DOHH2 (cell line): ENCODE data around the gene NFX1.

Experiments
- H3F3A ChIP-seq: fragments of 200-600 bp; sonication (generic), shearing (Covaris generic); 2 replicates; pipeline ENCODE4 v1.6.0; 2016; ENCODE audit warnings: antibody characterized with exemption, mild to moderate bottlenecking; ENCODE audit not compliant: control insufficient read depth, insufficient read depth
- H3K27ac ChIP-seq: fragments of 200-600 bp; sonication (generic); 2 replicates; pipeline ENCODE4 v1.5.1; 2014; ENCODE audit warnings: low read depth, mild to moderate bottlenecking, low read length, moderate library complexity
- H3K27me3 ChIP-seq: fragments of 200-600 bp; sonication (generic); 2 replicates; pipeline ENCODE4 v1.6.1; 2014; ENCODE audit warnings: mild to moderate bottlenecking, low read length, mixed read lengths; ENCODE audit not compliant: control insufficient read depth
- H3K36me3 ChIP-seq: fragments of 200-600 bp; sonication (generic); 2 replicates; pipeline ENCODE4 v1.6.1; 2014; ENCODE audit warnings: mild to moderate bottlenecking, low read length, moderate library complexity, mixed read lengths; ENCODE audit not compliant: control insufficient read depth
- H3K4me1 ChIP-seq: fragments of 200-600 bp; sonication (generic); 2 replicates; pipeline ENCODE4 v1.6.1; 2014; ENCODE audit warnings: mild to moderate bottlenecking, low read length, mixed read lengths; ENCODE audit not compliant: control insufficient read depth
- H3K4me2 ChIP-seq: fragments of 200-600 bp; sonication (generic); 2 replicates; pipeline ENCODE4 v1.6.0; 2014; ENCODE audit warnings: mild to moderate bottlenecking, low read length, moderate library complexity
- H3K4me3 ChIP-seq: fragments of 200-600 bp; sonication (generic); 2 replicates; pipeline ENCODE4 v1.5.1; 2014; ENCODE audit warnings: mild to moderate bottlenecking, low read length, mixed read lengths
- H3K79me2 ChIP-seq: fragments of 200-600 bp; sonication (generic); 2 replicates; pipeline ENCODE4 v1.6.1; 2014; ENCODE audit warnings: mild to moderate bottlenecking, low read length, mixed read lengths; ENCODE audit not compliant: control insufficient read depth
- H3K9me2 ChIP-seq: fragments of 200-600 bp; sonication (generic); replicated peaks from 2 replicates; pipeline ENCODE4 v1.6.1; 2014; ENCODE audit warnings: mild to moderate bottlenecking, low read length, mixed read lengths; ENCODE audit not compliant: control insufficient read depth
- H3K9me3 ChIP-seq: fragments of 200-600 bp; sonication (generic); 2 replicates; pipeline ENCODE4 v1.6.1; 2014; ENCODE audit warnings: antibody characterized with exemption, low read length, mixed read lengths; ENCODE audit not compliant: control insufficient read depth, insufficient read depth
- H4K20me1 ChIP-seq: fragments of 200-600 bp; sonication (generic); 2 replicates; pipeline ENCODE4 v1.6.0; 2014; ENCODE audit warnings: low read depth, mild to moderate bottlenecking, antibody characterized with exemption, low read length, moderate library complexity; ENCODE audit not compliant: control insufficient read depth, insufficient read depth
- CTCF ChIP-seq: fragments of 200-600 bp; sonication (generic); IDR thresholded peaks from one replicate; pipeline ENCODE4 v1.5.1; 2014; ENCODE audit warnings: antibody characterized with exemption, mild to moderate bottlenecking, low read depth, low read length; ENCODE audit not compliant: poor library complexity, severe bottlenecking
- EZH2phosphoT487 ChIP-seq: fragments of 200-600 bp; sonication (generic); IDR thresholded peaks from 2 replicates; pipeline ENCODE4 v1.6.1; 2017; ENCODE audit warnings: borderline replicate concordance, mild to moderate bottlenecking, antibody characterized with exemption, low read length, moderate library complexity, mixed read lengths

NFX1 gene

GRCh38 chr9:33293782-33294181 is 3.5 kb downstream of the NFX1 start:
- peaks cover 86% of the 10 kb centered on the region for H3K79me2 ChIP-seq
- peak overlapping the region; percentile 70 for H3K4me2 ChIP-seq
- no peaks in the 10 kb centered on the region for H3K27me3 ChIP-seq
- H4K20me1 ChIP-seq: 0 out of 2 replicates have a peak, but pooled peaks cover 4% of the 10 kb centered on the region
- H3K4me1 ChIP-seq: peaks cover 85% of the 10 kb centered on the region
- peak overlapping the region; percentile 94 for H3K27ac ChIP-seq
- peak overlapping the region; percentile 69; the same call in 1 of the 2 replicates for H3K4me3 ChIP-seq
- H3K9me2 ChIP-seq: no peaks in the 10 kb centered on the region
- peaks cover 40% of the 10 kb centered on the region for H3F3A ChIP-seq
- peaks cover 82% of the 10 kb centered on the region for H3K36me3 ChIP-seq
- TF ChIP-seq CTCF: no peak
- no peak for TF ChIP-seq EZH2phosphoT487
- no peaks in the 10 kb centered on the region for H3K9me3 ChIP-seq

GRCh38 chr9:33294670-33295432 is 4.5 kb downstream of the NFX1 start:
- Histone ChIP-seq H3K79me2 (peaks cover 93% of the 10 kb centered on the region), H3K4me3 (peak overlapping the region; percentile 69), H3K4me1 (peaks cover 85% of the 10 kb centered on the region), H3K4me2 (peak overlapping the region; percentile 70), H3F3A (peaks cover 39% of the 10 kb centered on the region), H4K20me1 (peaks cover 4% of the 10 kb centered on the region; the same call in 1 of the 2 replicates), H3K9me3 (no peaks in the 10 kb centered on the region), H3K36me3 (peaks cover 93% of the 10 kb centered on the region), H3K9me2 (no peaks in the 10 kb centered on the region), H3K27me3 (no peaks in the 10 kb centered on the region), H3K27ac (peak overlapping the region; percentile 94)
- TF ChIP-seq CTCF (no peak), EZH2phosphoT487 (no peak)

DNA sequence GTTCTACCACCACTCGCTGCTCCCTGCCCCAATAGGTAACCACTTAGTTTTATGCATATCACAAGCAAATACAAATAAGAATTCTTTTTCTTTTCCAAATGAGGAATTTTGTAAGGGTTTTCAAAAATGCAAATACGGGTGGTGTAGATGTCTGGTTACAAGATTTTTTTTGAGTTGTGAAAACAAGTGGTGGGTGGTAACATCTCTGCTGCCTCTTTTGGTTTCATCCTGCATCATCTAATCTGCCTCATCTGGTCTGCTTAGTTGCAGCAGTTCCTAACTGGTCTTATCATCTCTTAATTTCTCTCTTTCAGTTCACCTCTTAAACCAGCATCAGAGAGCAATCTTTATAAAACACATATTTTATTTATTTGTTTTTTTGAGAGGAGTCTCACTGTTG is 5.3 kb downstream of the NFX1 start:
- peaks cover 4% of the 10 kb centered on the region; the same call in 1 of the 2 replicates for H4K20me1 ChIP-seq
- H3K27ac ChIP-seq: peak overlapping the region; percentile 94
- peaks cover 98% of the 10 kb centered on the region for H3K79me2 ChIP-seq
- H3K4me2 ChIP-seq: peak overlapping the region; percentile 70
- H3K4me1 ChIP-seq: peaks cover 85% of the 10 kb centered on the region
- no peaks in the 10 kb centered on the region for H3K9me3 ChIP-seq
- no peaks in the 10 kb centered on the region for H3K9me2 ChIP-seq
- TF ChIP-seq CTCF (no peak), EZH2phosphoT487 (no peak)
- H3K36me3 ChIP-seq: peaks cover 96% of the 10 kb centered on the region
- H3K4me3 ChIP-seq: peak overlapping the region; percentile 69
- peaks cover 36% of the 10 kb centered on the region for H3F3A ChIP-seq
- H3K27me3 ChIP-seq: no peaks in the 10 kb centered on the region
